Esophagus muscularis mucosa (tissue), 4 donors: Measurements from ENCODE around the gene LDLRAD3. TPM values are rescaled to one million over a fixed set of nuclear protein-coding genes. Genes with fewer than 3 reads are reported as not detected.
A peak's percentile ranks its signal among the peaks of the same experiment; 100 is the strongest.

Experiments
- DNase-seq: peaks from one replicate; pipeline ENCODE4 v3.0.0-alpha.2; 2017; ENCODE audit errors: extremely low spot score
- H3K27ac ChIP-seq, 4 donors: fragments of 200-600 bp; sonication (generic); replicated peaks in 1 of 4; 1 replicate in 3 of 4; 2 replicates in 1 of 4; pipeline ENCODE4 v1.5.1; 2016 to 2019; ENCODE audit warnings: mild to moderate bottlenecking in 1 of 4
- H3K27me3 ChIP-seq, 4 donors: fragments of 200-600 bp; sonication (generic); one replicate each; pipeline versions ENCODE4 v1.5.1 to v1.6.0; 2016 to 2019
- H3K36me3 ChIP-seq, 4 donors: fragments of 200-600 bp; sonication (generic); one replicate each; pipeline ENCODE4 v1.5.1; 2016 to 2019
- H3K4me1 ChIP-seq, 4 donors: fragments of 200-600 bp; sonication (generic); one replicate each; pipeline ENCODE4 v1.5.1; 2016 to 2019
- H3K4me3 ChIP-seq, 4 donors: fragments of 200-600 bp; sonication (generic); 1 replicate in 2 of 4; 2 replicates in 2 of 4; pipeline ENCODE4 v1.5.1; 2016 to 2019; ENCODE audit warnings: mild to moderate bottlenecking in 4 of 4, moderate library complexity in 1 of 4
- H3K9me3 ChIP-seq, 4 donors: fragments of 200-600 bp; sonication (generic); 1 replicate in 3 of 4; 2 replicates in 1 of 4; pipeline ENCODE4 v1.5.1; 2016 to 2019
- EP300 ChIP-seq: sonication (generic); formaldehyde crosslinking; IDR thresholded peaks from one replicate; pipeline ENCODE4 v1.6.1; 2017; ENCODE audit warnings: antibody characterized with exemption
- POLR2A ChIP-seq: fragments of 450-650 bp; IDR thresholded peaks from one replicate; pipeline ENCODE4 v1.6.1; 2017; ENCODE audit warnings: antibody characterized with exemption, moderate library complexity, mild to moderate bottlenecking, low read depth
- POLR2AphosphoS5 ChIP-seq, 2 donors: sonication (generic); formaldehyde crosslinking; IDR thresholded peaks; one replicate each; pipeline ENCODE4 v1.6.1; 2017; ENCODE audit warnings: antibody characterized with exemption in 2 of 2
- WGBS: methylation state at CpG from one replicate; pipeline ENCODE4 v1.1.5; 2018; 5-methylcytosine and 5-hydroxymethylcytosine counted together
- intact Hi-C: fragments of 100-400 bp; cut with DNase I; formaldehyde crosslinking; loops from one replicate; pipeline ENCODE4 v1.15.1; 2023
- total RNA-seq, 4 donors: library from RNA; depleted of rRNA; stranded (reverse); fragments of >200 nt; gene quantifications; one replicate each; pipeline versions ENCODE4 v1.1.0 to v1.2.1, GENCODE V29; 2016
- TF ChIP-seq, protein P1 (sequence below), 3 experiments: fragments of 200-600 bp in 2 of 3; fragments of 450-650 bp in 1 of 3; sonication (generic) in 2 of 3; IDR thresholded peaks; one replicate each; pipeline ENCODE4 v1.5.1; 2017 to 2019; ENCODE audit warnings: antibody characterized with exemption in 3 of 3, mild to moderate bottlenecking in 2 of 3, moderate library complexity in 1 of 3

The LDLRAD3 gene
- total RNA-seq, 4 donors from 2014 or later: 6.8 to 8.7 (median 8.2) TPM

DNA sequence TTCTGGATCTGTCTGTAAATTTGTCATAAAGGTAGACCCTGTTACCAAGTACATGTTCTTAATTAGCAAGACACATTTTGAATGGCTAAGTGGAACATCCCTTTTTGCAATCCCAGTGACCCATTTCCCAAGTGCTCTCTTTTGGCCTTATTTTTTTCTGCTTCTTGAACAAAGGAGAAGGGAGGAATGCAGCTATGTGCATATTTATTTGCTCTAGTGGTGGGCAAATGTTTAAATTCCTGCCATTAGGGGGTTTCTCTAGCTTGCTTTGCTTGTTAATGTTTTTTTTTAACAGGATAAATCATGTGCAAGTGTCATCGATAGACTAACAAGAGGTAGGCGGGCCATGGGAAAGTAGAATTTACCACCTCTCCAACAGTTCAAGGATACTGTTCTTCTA is 209.7 kb downstream of the LDLRAD3 start:
- no peak overlapping the region for H3K4me3 ChIP-seq
- H3K9me3 ChIP-seq: no peaks in the 10 kb centered on the region
- intact Hi-C loops: no loop called here
- peaks cover 9 to 41% (median 25%) of the 10 kb centered on the region in 4 donors for H3K4me1 ChIP-seq
- no peak for DNase-seq
- 94% methylated on average over 2 of the region's 2 CpGs for WGBS
- no peak overlapping the region for H3K27ac ChIP-seq
- TF ChIP-seq POLR2A (no peak), EP300 (no peak), POLR2AphosphoS5 (IDR thresholded peaks at IDR 0.05) (no peak)
- TF ChIP-seq, protein P1, sequence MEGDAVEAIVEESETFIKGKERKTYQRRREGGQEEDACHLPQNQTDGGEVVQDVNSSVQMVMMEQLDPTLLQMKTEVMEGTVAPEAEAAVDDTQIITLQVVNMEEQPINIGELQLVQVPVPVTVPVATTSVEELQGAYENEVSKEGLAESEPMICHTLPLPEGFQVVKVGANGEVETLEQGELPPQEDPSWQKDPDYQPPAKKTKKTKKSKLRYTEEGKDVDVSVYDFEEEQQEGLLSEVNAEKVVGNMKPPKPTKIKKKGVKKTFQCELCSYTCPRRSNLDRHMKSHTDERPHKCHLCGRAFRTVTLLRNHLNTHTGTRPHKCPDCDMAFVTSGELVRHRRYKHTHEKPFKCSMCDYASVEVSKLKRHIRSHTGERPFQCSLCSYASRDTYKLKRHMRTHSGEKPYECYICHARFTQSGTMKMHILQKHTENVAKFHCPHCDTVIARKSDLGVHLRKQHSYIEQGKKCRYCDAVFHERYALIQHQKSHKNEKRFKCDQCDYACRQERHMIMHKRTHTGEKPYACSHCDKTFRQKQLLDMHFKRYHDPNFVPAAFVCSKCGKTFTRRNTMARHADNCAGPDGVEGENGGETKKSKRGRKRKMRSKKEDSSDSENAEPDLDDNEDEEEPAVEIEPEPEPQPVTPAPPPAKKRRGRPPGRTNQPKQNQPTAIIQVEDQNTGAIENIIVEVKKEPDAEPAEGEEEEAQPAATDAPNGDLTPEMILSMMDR (IDR thresholded peaks at IDR 0.05): no peak
- H3K36me3 ChIP-seq: no peaks in the 10 kb centered on the region
- H3K27me3 ChIP-seq: no peaks in the 10 kb centered on the region

DNA sequence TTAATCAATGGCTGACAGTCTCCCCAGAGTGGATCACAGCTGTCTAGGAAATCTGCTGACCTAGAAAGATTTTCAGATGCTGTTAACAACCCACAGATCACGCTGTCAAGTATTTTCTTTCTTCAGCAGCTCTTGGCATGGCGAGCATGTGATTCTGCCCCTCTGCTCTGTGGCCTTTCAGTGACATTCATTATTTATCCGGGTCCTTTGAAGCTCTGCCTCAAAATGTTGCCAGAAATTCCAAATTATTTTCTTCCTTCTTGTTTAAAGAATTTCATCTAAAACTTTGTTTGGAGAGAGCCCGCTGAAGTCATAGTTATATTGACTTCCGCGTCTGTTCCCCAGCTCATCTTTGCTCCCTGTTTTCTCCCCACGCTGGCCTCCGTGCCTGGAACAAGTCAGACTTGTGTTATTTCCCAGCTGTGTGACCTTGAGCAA is 211.3 kb downstream of the LDLRAD3 start:
- intact Hi-C loops: no loop called here
- TF ChIP-seq POLR2AphosphoS5 (IDR thresholded peaks at IDR 0.05): no peak
- TF ChIP-seq, protein P1 (IDR thresholded peaks at IDR 0.05): no peak
- TF ChIP-seq EP300: no peak
- TF ChIP-seq POLR2A: no peak
- Histone ChIP-seq H3K9me3 (no peaks in the 10 kb centered on the region), H3K4me1 (peaks cover 9 to 29% (median 14%) of the 10 kb centered on the region in 4 donors), H3K36me3 (no peaks in the 10 kb centered on the region), H3K4me3 (no peak overlapping the region), H3K27ac (peak overlapping the region; percentile 14 to 44 (median 26)), H3K27me3 (no peaks in the 10 kb centered on the region)
- 59% methylated on average over 8 of the region's 8 CpGs for WGBS
- no peak for DNase-seq

DNA sequence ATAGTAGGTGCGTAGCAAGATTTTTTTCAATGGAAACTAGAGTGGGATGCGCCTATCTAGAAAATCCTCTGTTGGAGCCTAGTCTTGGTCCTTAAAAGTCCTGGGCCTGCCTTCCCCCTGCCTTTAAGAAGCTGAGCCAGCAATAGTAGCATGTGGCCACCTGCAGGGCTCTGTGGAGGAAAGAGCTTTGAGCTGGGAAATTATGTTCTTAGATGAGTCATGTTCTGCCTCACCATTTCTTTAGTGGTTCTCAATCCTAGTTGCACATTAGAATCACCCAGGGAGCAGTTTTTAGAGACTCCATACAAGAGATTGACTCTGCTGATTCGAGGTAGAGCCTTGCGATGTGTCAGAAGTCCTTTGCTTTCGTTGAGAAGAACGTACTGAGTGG is 211.9 kb downstream of the LDLRAD3 start:
- intact Hi-C loops: no loop called here

DNA sequence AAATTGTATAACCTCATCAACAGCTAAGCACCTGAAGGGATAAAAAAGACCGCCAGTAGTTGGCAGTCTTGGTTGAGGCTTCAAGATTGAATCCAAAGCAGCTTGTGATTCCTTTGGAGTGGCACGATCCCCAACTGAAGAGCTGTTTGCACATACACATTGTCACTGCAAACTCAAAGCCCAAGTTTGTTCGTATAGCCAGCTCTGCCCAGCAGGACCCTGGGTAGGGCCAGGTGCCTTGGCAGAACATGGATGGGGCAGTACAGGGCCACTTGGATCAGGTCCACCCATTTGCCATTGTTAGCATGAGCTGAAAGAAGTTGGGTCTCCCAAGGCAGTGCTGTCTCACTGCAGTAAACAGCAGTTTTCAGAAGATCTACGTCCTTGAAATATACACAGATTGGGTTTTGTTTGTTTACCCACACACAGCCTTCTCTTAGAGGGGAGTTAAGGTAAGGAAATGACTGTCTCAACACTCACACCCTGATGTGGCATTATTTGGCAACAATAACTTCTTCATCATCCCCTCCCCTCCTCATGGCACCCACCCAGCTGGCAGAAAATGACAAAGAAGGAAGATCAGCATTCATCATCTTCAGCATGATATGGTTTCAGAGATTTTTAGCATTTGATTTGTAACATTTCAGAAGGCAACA is 212.4 kb downstream of the LDLRAD3 start:
- Histone ChIP-seq H3K4me3 (no peak overlapping the region), H3K36me3 (no peaks in the 10 kb centered on the region), H3K9me3 (no peaks in the 10 kb centered on the region), H3K27ac (peak overlapping the region in 1 of 4 donors; percentile 1), H3K4me1 (peaks cover 9 to 26% (median 13%) of the 10 kb centered on the region in 4 donors), H3K27me3 (no peaks in the 10 kb centered on the region)
- no peak for DNase-seq
- TF ChIP-seq POLR2A (no peak), POLR2AphosphoS5 (IDR thresholded peaks at IDR 0.05) (no peak), EP300 (no peak)
- TF ChIP-seq, protein P1 (IDR thresholded peaks at IDR 0.05): no peak
- intact Hi-C loops: no loop called here
- 83% methylated on average over 1 of the region's 4 CpGs for WGBS

More for the DNA sequence above, 211.9 kb downstream of the LDLRAD3 start:
- Histone ChIP-seq H3K9me3 (no peaks in the 10 kb centered on the region), H3K27ac (peak overlapping the region in 1 of 4 donors; percentile 44), H3K27me3 (no peaks in the 10 kb centered on the region), H3K4me1 (peaks cover 9 to 26% (median 13%) of the 10 kb centered on the region in 4 donors), H3K36me3 (no peaks in the 10 kb centered on the region), H3K4me3 (no peak overlapping the region)
- 80% methylated on average over 6 of the region's 6 CpGs for WGBS
- DNase-seq: no peak
- TF ChIP-seq POLR2AphosphoS5 (IDR thresholded peaks at IDR 0.05): no peak
- TF ChIP-seq, protein P1 (IDR thresholded peaks at IDR 0.05): no peak
- no peak for TF ChIP-seq EP300
- no peak for TF ChIP-seq POLR2A
